Measurements from ENCODE around the gene TAS2R39.

GRCh38 chr7:143229054-143229790 lies 46.0 kb downstream of the TAS2R39 start:
- TF ChIP-seq POLR2A (IDR thresholded peaks at IDR 0.05), result no peak
- no peak for TF ChIP-seq CTCF (IDR thresholded peaks at IDR 0.05)

All from heart left ventricle (tissue), 13 donors.